Activated CD8-positive, alpha-beta T cell treated with anti-CD3 and anti-CD28 coated beads, Interleukin-2, amount 10 ng/mL, durations not matched to agents 7 days and 5 days (primary cell): Measurements from ENCODE around the gene GPR158. TPM values are rescaled to one million over a fixed set of nuclear protein-coding genes. Genes with fewer than 3 reads are reported as not detected.

Experiments used
- ATAC-seq: fragments of 150-1000 bp; cut with Tn5 transposase; one replicate; pipeline ENCODE4 v1.10.0; 2021; ENCODE audit warnings: moderate library complexity
- CTCF ChIA-PET: fragments of 350-600 bp; sonication (Branson Sonifier 250); formaldehyde crosslinking; loops from one replicate; lab custom pipeline; 2021; ENCODE audit warnings: antibody characterized with exemption; lab: Charles Lee
- POLR2A ChIA-PET: fragments of 350-600 bp; sonication (Branson Sonifier 250); formaldehyde crosslinking; loops from one replicate; lab custom pipeline; 2021; ENCODE audit warnings: antibody characterized with exemption; lab: Charles Lee
- DNase-seq: peaks from one replicate; pipeline ENCODE4 v3.0.0-alpha.2; 2020
- H3K27ac Mint-ChIP-seq: one replicate; pipeline ENCODE4 v1.8.0; 2021; ENCODE audit warnings: mild to moderate bottlenecking, mixed read lengths
- H3K27me3 Mint-ChIP-seq: one replicate; pipeline ENCODE4 v1.8.0; 2021; ENCODE audit warnings: low read depth, mixed read lengths
- H3K36me3 Mint-ChIP-seq: one replicate; pipeline ENCODE4 v1.8.0; 2021; ENCODE audit warnings: low read depth, mixed read lengths
- H3K4me1 Mint-ChIP-seq: one replicate; pipeline ENCODE4 v1.8.0; 2021; ENCODE audit warnings: low read depth, mixed read lengths
- H3K4me3 Mint-ChIP-seq: one replicate; pipeline ENCODE4 v1.8.0; 2021; ENCODE audit warnings: mild to moderate bottlenecking, mixed read lengths
- H3K9me3 Mint-ChIP-seq: one replicate; pipeline ENCODE4 v1.8.0; 2022; ENCODE audit warnings: mixed read lengths; ENCODE audit not compliant: insufficient read depth
- total RNA-seq, 2 experiments: library from RNA; stranded (reverse); gene quantifications; one replicate each; pipeline ENCODE4 v1.2.3, GENCODE V29; 2021

The GPR158 gene
- total RNA-seq, 2 experiments from 2014 or later = not detected

DNA sequence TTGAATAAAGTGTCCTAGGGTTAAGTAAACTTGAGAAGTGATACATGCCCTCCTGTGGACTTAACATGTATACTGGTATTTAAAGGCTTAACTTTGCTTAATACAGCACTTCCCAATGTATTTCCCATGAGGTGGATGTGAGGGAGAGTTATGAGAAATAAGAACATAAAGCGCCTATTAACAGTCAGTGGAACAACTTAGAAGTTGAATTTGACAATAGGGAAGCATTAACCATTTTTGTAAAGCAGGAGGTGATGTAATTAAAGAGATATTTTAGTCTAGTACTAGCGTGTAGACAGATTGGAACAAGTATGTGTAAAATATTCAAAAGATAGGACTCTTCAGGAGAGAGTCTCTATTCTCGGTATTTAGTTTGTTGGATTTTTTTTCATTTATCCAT, 322.4 kb downstream of the GPR158 start:
- no peaks in the 10 kb centered on the region for H3K27me3 Mint-ChIP-seq
- ChIA-PET POLR2A (no interaction called here), CTCF (no interaction called here)
- H3K36me3 Mint-ChIP-seq = no peaks in the 10 kb centered on the region
- DNase-seq = no peak
- no peak overlapping the region for H3K27ac Mint-ChIP-seq
- no peaks in the 10 kb centered on the region for H3K4me1 Mint-ChIP-seq
- H3K4me3 Mint-ChIP-seq = no peak overlapping the region
- ATAC-seq = no peak
- no peaks in the 10 kb centered on the region for H3K9me3 Mint-ChIP-seq

DNA sequence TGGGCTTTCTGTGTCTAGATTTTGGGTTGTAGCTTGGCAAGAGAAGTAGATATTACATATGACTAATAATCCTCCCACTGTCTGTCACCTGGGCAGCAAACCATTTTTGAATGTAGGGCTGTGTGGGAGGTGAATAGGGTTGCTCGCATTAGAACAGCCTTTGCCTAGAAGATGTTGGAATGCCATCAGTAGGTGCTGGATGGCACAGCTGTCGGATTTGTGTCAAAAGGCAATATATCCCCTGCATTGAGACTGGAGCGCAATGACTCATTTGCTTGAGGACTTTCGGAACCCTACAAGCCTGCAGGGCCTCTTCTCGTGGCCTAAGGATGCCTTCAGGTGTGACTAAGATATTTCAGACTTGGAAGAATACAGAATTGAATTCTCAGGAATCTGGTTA, 323.8 kb downstream of the GPR158 start:
- no peak overlapping the region for H3K27ac Mint-ChIP-seq

DNA sequence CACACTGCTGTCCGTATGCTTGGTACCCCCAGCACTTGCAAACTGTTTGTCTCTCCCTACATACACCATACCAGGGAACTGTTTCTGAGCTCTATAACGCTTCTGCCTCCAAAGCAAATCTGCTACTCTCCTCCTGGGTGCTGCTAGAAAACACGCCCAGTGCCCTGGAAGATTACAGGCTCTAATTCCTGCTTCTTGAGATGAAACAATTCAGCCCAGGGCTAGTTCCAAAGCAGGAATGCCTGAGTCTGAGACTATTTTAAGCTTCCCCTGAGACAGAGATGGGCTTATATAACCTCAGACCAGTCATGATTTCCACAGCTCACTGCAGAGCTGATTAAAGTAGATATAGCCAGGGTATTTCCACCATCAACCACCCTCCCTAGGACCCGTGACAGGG, 327.1 kb downstream of the GPR158 start:
- no peak overlapping the region for H3K4me3 Mint-ChIP-seq
- DNase-seq = no peak
- ATAC-seq = no peak
- CTCF ChIA-PET = no interaction called here
- no peaks in the 10 kb centered on the region for H3K36me3 Mint-ChIP-seq
- H3K9me3 Mint-ChIP-seq = no peaks in the 10 kb centered on the region
- no peaks in the 10 kb centered on the region for H3K4me1 Mint-ChIP-seq
- H3K27ac Mint-ChIP-seq = no peak overlapping the region
- POLR2A ChIA-PET = no interaction called here
- no peaks in the 10 kb centered on the region for H3K27me3 Mint-ChIP-seq

More for the DNA sequence above, 323.8 kb downstream of the GPR158 start:
- POLR2A ChIA-PET = no interaction called here
- Mint-ChIP-seq H3K36me3 (no peaks in the 10 kb centered on the region), H3K9me3 (no peaks in the 10 kb centered on the region), H3K4me3 (no peak overlapping the region), H3K27me3 (no peaks in the 10 kb centered on the region), H3K4me1 (no peaks in the 10 kb centered on the region)
- ATAC-seq (no peak), DNase-seq (no peak)
- CTCF ChIA-PET = no interaction called here

DNA sequence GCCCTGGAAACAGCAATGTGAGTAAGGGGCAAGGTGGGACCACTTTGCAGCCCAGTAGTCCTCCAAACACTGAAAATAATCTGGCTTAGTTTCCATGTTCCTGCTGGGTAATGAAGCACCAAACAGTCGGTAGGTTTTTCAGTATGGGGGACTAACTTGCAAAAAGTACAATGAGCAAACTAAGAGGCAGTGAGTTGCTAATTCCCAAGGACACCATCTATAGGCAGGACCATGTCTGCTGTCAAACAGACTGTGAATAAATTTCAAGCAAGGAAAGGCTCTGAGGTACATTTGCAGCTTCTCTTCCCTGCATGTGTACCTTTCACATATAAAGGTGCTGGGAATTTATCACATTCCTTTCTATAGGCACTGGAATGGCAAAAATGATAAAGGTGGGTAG, 327.7 kb downstream of the GPR158 start:
- POLR2A ChIA-PET = no interaction called here
- ATAC-seq = no peak
- no peaks in the 10 kb centered on the region for H3K27me3 Mint-ChIP-seq

DNA sequence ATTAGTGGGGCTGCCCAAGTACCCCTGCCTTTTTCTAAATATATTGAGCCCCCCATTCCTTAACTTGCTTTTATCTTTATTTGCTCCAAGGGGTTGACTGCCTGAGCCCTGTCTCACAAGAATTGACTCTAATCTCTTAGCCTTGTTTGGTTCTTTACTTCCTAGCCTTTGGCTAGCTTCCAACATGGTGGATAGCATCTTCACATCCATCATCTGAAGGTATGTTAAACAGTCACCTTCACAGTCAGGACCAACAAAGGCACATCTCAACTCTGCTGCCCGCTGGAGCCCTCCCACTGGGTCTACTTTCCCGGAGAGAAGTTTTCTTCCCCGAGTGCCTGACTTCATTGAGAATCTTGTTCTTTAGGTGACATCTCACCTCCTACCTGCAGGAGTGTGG, 329.5 kb downstream of the GPR158 start:
- DNase-seq (no peak), ATAC-seq (no peak)
- peaks cover 4% of the 10 kb centered on the region for H3K9me3 Mint-ChIP-seq
- ChIA-PET POLR2A (no interaction called here), CTCF (no interaction called here)
- no peaks in the 10 kb centered on the region for H3K27me3 Mint-ChIP-seq
- H3K27ac Mint-ChIP-seq = no peak overlapping the region
- no peaks in the 10 kb centered on the region for H3K4me1 Mint-ChIP-seq
- no peak overlapping the region for H3K4me3 Mint-ChIP-seq
- H3K36me3 Mint-ChIP-seq = no peaks in the 10 kb centered on the region

More for the DNA sequence above, 327.7 kb downstream of the GPR158 start:
- no peak overlapping the region for H3K27ac Mint-ChIP-seq
- H3K36me3 Mint-ChIP-seq = no peaks in the 10 kb centered on the region
- no peaks in the 10 kb centered on the region for H3K4me1 Mint-ChIP-seq
- CTCF ChIA-PET = no interaction called here
- DNase-seq = no peak
- H3K4me3 Mint-ChIP-seq = no peak overlapping the region
- H3K9me3 Mint-ChIP-seq = no peaks in the 10 kb centered on the region

DNA sequence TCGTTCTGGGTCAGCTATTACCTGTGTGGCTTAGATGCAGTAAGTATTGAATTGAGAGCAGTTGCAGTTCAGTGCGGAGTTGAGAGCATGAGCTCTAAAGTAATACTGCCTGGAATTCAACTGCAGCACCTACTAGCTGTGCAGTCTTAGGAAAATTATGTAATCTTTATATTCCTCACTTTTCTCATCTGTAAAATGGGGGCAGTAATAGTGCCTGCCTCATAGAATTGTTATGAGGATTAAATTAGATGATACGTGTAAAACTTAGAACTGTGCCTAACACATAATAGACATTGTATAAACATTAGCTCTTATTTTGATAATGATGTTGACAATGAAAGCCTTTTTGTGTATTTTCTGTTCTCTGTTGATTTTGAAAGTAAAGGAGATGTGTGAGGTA, 330.0 kb downstream of the GPR158 start:
- no peaks in the 10 kb centered on the region for H3K4me1 Mint-ChIP-seq
- H3K27me3 Mint-ChIP-seq = no peaks in the 10 kb centered on the region
- DNase-seq = no peak
- CTCF ChIA-PET = no interaction called here
- no peak overlapping the region for H3K27ac Mint-ChIP-seq
- no peak overlapping the region for H3K4me3 Mint-ChIP-seq
- no peak for ATAC-seq
- peaks cover 4% of the 10 kb centered on the region for H3K9me3 Mint-ChIP-seq
- no peaks in the 10 kb centered on the region for H3K36me3 Mint-ChIP-seq
- POLR2A ChIA-PET = no interaction called here

DNA sequence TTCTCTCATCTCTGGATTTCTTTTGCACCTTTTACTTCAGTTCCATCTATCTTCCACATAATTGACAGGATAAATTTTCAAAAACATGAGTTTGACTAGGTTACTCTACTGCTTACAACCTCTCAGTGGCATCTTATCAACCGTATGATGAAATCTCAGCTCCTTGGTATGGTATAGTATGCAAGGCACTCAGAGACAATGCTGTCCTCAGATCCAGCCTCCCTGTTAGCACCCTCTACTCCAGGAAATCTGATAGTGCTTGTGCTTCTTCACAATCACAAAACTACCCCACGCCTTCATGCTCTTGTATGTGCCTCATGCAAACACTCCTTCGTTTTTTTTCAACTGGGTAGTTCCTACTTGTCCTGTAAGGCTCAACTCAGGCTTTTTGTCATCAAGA, 330.7 kb downstream of the GPR158 start:
- DNase-seq (no peak), ATAC-seq (no peak)
- no peak overlapping the region for H3K27ac Mint-ChIP-seq
- no peak overlapping the region for H3K4me3 Mint-ChIP-seq
- H3K9me3 Mint-ChIP-seq = peaks cover 4% of the 10 kb centered on the region
- ChIA-PET CTCF (no interaction called here), POLR2A (no interaction called here)
- no peaks in the 10 kb centered on the region for H3K4me1 Mint-ChIP-seq
- H3K36me3 Mint-ChIP-seq = no peaks in the 10 kb centered on the region
- H3K27me3 Mint-ChIP-seq = no peaks in the 10 kb centered on the region

DNA sequence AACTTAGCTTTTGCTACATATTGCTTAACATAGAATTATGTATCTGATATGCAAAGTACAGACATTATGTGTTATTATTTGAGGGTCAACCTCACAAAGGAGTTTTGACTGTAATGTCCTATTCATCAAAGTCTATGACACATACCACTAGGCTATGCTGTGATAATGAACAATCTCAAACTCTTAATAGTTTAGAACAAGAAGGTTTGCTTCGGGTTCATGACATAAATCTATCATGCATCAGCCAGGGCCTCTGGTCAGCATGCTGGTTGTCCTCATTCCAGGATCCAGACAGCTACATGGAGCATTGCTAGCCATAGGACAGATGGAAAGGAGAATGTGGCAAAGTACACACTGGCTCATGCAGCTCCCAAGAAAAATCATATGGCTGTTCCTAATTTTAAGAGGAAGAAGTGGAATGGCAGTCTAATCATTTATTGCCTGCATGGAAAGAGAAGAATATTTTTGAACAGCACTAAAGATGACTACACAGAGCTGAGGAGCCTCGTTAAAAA, 332.1 kb downstream of the GPR158 start:
- Mint-ChIP-seq H3K27me3 (no peaks in the 10 kb centered on the region), H3K4me1 (no peaks in the 10 kb centered on the region), H3K27ac (no peak overlapping the region), H3K36me3 (no peaks in the 10 kb centered on the region), H3K9me3 (peaks cover 4% of the 10 kb centered on the region), H3K4me3 (no peak overlapping the region)
- ChIA-PET POLR2A (no interaction called here), CTCF (no interaction called here)
- ATAC-seq (no peak), DNase-seq (no peak)

DNA sequence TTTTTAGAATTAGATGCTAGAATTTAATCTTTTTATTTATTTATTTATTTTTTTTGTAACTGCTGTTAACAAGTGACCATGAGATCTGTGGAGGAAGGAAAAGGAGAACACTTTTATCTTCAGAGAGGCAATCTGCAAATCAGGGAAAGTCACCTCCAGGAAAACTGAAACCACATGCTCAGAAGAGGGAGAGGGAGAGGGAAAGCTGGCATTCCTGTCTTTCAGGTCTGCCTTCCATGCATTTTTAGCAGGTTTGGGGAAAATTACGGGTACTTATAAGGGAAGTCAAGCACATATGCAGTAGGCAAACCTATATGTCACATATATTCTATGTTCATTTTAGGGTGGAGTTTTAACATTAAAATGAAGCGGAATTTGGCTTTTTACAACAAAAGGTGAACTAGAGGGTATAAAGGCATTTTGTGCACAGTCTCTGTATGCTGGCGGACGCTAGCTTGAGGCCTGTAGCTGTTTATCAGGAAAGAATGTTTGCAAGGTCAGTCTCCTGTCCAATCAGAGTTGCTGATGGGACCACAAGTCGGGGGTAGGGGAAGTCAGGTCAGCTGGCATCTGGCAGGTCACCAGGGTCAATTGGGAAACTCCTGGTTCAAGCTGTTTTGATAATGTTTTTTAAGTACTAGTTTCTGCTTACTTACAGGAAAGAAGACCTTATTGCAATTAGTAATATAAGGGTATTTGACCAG, 333.5 kb downstream of the GPR158 start:
- CTCF ChIA-PET = no interaction called here
- Mint-ChIP-seq H3K4me1 (no peaks in the 10 kb centered on the region), H3K9me3 (peaks cover 8% of the 10 kb centered on the region), H3K27ac (no peak overlapping the region), H3K4me3 (no peak overlapping the region), H3K36me3 (no peaks in the 10 kb centered on the region), H3K27me3 (no peaks in the 10 kb centered on the region)
- POLR2A ChIA-PET = no interaction called here
- ATAC-seq (no peak), DNase-seq (no peak)

DNA sequence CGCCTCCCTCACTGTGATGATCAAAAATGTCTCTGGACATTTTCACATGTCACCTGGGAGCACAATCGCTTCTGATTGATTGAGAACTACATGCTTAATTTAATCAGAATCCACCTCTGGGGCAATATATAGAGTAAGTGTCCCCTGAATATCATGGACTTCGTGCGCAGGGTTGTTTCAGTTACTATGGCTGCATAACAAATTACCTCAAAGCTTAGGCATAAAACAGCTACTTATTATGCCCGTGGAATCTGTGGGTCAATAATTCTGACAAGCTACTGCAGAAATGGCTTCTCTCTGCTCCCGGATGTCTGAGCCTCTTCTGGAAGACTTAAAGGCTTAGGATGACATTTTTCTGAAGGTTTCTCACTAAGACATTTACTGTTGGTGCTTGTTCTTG, 334.4 kb downstream of the GPR158 start:
- no peak for ATAC-seq
- Mint-ChIP-seq H3K27me3 (no peaks in the 10 kb centered on the region), H3K4me1 (no peaks in the 10 kb centered on the region), H3K27ac (no peak overlapping the region), H3K36me3 (no peaks in the 10 kb centered on the region), H3K4me3 (no peak overlapping the region), H3K9me3 (peaks cover 11% of the 10 kb centered on the region)
- ChIA-PET CTCF (no interaction called here), POLR2A (no interaction called here)
- no peak for DNase-seq

DNA sequence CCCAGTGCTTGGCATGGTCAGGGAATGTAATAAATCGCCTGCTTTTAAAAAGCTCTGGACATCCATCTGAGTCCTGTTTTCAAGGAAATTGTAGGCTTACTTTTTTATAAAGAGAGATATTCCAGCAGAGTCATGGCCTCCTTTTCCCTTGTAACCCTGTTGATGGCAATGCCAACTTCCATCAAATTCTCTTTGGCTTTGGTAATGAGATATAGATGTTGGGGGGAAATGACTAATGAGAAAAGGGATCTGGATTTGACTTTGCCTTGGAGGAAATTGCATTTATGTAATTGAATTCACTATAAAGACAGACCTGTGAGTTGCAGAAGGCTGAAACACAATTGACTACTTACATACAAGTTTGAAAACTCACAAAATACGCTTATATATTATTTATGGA, 347.5 kb downstream of the GPR158 start:
- POLR2A ChIA-PET = no interaction called here
- no peak overlapping the region for H3K27ac Mint-ChIP-seq
- no peaks in the 10 kb centered on the region for H3K27me3 Mint-ChIP-seq
- no peaks in the 10 kb centered on the region for H3K9me3 Mint-ChIP-seq
- no peaks in the 10 kb centered on the region for H3K36me3 Mint-ChIP-seq
- DNase-seq (no peak), ATAC-seq (no peak)
- CTCF ChIA-PET = no interaction called here
- no peaks in the 10 kb centered on the region for H3K4me1 Mint-ChIP-seq
- no peak overlapping the region for H3K4me3 Mint-ChIP-seq

DNA sequence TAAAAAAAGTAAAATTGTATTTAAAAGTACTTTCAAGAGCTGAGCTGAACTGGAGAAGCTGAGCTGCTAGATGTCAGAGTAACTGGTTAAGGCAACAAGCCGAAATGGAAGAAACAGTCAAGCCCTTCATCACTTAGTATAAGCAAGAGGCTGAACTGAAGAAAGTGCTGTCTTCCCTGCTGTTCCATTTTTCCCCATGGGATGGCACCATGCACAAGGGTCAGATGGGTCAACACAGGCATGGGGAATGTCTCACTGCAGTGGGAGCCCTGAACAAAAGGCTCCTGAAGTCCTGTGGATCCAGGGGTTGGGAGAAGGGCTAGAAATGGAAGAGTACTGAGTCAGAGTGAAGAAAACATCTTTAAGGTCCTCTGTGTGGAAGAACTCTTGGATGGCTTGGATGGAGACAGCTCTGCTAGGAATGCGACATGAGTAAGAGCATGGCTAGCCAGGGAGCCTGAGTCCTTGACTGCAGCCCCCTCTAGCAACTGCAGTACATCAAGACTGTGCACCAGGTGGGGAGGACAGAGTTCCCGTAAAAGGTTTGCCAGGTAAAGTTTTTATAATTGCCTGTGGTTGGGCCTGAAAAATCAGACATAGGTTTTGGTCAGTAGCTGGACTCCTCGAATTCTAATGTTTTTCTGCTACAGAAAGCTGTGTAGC, 348.3 kb downstream of the GPR158 start:
- POLR2A ChIA-PET = no interaction called here
- CTCF ChIA-PET = no interaction called here
- DNase-seq (no peak), ATAC-seq (no peak)
- no peaks in the 10 kb centered on the region for H3K4me1 Mint-ChIP-seq
- no peaks in the 10 kb centered on the region for H3K27me3 Mint-ChIP-seq
- H3K27ac Mint-ChIP-seq = no peak overlapping the region
- no peaks in the 10 kb centered on the region for H3K9me3 Mint-ChIP-seq
- no peak overlapping the region for H3K4me3 Mint-ChIP-seq
- H3K36me3 Mint-ChIP-seq = no peaks in the 10 kb centered on the region
